ENCODE data around the gene TLN1.

The TLN1 gene, protein sequence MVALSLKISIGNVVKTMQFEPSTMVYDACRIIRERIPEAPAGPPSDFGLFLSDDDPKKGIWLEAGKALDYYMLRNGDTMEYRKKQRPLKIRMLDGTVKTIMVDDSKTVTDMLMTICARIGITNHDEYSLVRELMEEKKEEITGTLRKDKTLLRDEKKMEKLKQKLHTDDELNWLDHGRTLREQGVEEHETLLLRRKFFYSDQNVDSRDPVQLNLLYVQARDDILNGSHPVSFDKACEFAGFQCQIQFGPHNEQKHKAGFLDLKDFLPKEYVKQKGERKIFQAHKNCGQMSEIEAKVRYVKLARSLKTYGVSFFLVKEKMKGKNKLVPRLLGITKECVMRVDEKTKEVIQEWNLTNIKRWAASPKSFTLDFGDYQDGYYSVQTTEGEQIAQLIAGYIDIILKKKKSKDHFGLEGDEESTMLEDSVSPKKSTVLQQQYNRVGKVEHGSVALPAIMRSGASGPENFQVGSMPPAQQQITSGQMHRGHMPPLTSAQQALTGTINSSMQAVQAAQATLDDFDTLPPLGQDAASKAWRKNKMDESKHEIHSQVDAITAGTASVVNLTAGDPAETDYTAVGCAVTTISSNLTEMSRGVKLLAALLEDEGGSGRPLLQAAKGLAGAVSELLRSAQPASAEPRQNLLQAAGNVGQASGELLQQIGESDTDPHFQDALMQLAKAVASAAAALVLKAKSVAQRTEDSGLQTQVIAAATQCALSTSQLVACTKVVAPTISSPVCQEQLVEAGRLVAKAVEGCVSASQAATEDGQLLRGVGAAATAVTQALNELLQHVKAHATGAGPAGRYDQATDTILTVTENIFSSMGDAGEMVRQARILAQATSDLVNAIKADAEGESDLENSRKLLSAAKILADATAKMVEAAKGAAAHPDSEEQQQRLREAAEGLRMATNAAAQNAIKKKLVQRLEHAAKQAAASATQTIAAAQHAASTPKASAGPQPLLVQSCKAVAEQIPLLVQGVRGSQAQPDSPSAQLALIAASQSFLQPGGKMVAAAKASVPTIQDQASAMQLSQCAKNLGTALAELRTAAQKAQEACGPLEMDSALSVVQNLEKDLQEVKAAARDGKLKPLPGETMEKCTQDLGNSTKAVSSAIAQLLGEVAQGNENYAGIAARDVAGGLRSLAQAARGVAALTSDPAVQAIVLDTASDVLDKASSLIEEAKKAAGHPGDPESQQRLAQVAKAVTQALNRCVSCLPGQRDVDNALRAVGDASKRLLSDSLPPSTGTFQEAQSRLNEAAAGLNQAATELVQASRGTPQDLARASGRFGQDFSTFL (N-terminal part only)

GRCh38 chr9:35732185-35732799, at the start of gene TLN1, which contains the start of gene CREB3:
Gene TLN1, minus strand, starts transcription at chr9:35732195. Its CDS starts 6,501 bp downstream, at chr9:35725694.
Gene CREB3, plus strand, starts transcription at chr9:35732666. Its CDS starts 107 bp downstream, at chr9:35732773.
- in situ Hi-C loops (cut with HindIII; ENCODE audit: low sequenced_read_pairs) = no loop called here

GRCh38 chr9:35781066-35781465, 49.1 kb upstream of the TLN1 start:
- in situ Hi-C loops (cut with HindIII; ENCODE audit: low sequenced_read_pairs) = no loop called here

DNA sequence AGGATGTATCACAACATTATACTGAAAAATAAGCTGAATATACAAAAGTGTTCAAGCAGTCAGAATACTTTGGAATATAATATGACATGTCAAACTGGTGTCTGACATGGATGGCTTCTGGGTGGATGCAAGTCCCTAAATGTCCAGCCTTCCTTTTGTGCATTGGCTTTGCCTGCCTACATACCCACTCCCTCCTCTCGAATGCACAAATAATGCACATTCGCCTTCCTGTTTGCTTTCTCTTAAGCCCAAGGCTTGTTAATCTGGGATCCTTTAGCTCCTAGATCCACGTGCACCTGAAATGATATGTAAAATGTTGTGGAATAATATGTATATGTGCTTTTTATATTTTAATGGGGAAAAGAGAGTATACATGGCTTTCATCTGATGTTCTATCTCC, 46.5 kb upstream of the TLN1 start:
- in situ Hi-C loops (cut with HindIII; ENCODE audit: low sequenced_read_pairs) = no loop called here

DNA sequence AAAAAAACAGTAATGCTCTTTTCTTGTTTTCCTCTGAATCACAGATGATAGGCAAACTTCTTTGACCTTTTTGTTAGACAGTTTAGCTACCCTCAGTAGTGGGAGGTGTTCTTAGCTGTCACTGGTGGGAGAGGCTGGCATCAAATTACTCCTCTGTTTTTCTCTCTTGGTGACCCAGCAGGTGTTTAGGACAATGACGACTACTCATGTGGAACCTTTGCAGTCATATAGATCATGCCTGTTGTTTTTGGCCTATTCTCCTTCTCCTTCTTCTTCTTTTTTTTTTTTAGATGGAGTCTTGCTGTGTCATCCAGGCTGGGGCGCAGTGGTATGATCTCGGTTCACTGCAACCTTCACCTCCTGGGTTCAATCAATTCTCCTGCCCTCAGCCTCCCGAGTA, 44.0 kb upstream of the TLN1 start:
- in situ Hi-C loops (cut with HindIII; ENCODE audit: low sequenced_read_pairs) = no loop called here

GRCh38 chr9:35774907-35775635, 43.1 kb upstream of the TLN1 start:
- in situ Hi-C loops (cut with HindIII; ENCODE audit: low sequenced_read_pairs) = no loop called here

- in situ Hi-C loops (cut with HindIII; ENCODE audit: low sequenced_read_pairs) = no loop called here
Measured at GRCh38 chr9:35771943-35772342, 39.9 kb upstream of the TLN1 start.

DNA sequence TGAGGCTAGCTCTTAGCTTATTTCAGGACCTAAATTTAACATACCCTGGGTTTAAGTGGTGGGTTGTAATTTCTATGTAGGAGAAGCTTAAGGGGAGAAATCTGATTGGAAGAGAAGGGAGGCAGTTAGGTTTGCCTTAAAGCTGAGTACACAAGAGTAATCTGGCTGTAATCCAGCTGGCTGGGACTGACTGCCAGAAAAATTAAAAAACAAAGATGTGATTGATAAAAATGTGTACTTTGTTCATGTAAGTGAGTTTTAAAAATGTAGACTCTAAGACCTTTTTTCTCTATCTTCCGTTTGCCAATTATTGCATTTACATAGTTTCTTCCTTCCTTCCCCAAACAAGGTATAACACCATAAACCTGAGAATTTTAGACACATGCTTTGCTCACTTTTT, 39.5 kb upstream of the TLN1 start:
- in situ Hi-C loops (cut with HindIII; ENCODE audit: low sequenced_read_pairs) = no loop called here

DNA sequence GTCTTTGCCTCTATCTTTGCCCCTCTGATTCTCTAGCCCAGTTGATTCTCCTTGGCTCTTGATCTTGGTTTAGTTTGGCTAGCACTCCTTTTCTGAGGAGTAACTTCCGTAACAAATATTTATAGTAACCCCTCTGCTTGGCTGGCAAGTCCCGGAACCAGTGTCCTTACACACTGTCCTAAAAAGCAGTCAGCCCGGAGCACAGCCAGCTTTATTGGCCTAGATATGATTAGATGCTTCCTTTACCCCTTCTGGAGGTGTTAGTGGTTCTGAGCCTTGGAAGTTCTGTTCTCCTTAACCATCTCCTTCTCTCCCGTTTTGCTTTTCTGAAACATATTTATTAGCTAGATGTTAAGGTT, 39.1 kb upstream of the TLN1 start:
- in situ Hi-C loops (cut with HindIII; ENCODE audit: low sequenced_read_pairs) = no loop called here

GRCh38 chr9:35769763-35770162, 37.8 kb upstream of the TLN1 start:
- in situ Hi-C loops (cut with HindIII; ENCODE audit: low sequenced_read_pairs) = no loop called here

- in situ Hi-C loops (cut with HindIII; ENCODE audit: low sequenced_read_pairs) = no loop called here
Measured at GRCh38 chr9:35767458-35767857, 35.5 kb upstream of the TLN1 start.

- in situ Hi-C loops (cut with HindIII; ENCODE audit: low sequenced_read_pairs) = no loop called here
Measured at GRCh38 chr9:35766997-35767396, 35.0 kb upstream of the TLN1 start.

DNA sequence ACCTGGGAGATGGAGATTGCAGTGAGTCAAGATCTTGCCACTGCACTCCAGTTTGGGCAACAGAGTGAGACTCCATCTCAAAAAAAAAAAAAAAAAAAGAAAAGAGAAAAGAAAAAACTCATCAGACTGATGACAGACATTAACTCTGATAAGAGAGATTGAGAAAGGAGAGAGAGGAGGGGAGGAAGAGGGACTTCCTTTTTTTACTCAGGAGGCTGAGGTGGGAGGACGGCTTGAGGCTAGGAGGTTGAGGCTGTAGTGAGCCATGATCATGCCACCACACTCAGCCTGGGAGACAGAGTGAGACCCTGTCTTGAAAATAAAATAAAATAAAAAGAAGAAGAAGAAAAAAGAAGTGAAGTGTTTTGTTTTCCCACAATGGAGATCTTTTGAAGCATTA, 31.8 kb upstream of the TLN1 start:
- in situ Hi-C loops (cut with HindIII; ENCODE audit: low sequenced_read_pairs) = loop anchor here (5.0 kb wide), 1 partner anchor 103 kb away; no protein-coding TSS in a partner anchor

DNA sequence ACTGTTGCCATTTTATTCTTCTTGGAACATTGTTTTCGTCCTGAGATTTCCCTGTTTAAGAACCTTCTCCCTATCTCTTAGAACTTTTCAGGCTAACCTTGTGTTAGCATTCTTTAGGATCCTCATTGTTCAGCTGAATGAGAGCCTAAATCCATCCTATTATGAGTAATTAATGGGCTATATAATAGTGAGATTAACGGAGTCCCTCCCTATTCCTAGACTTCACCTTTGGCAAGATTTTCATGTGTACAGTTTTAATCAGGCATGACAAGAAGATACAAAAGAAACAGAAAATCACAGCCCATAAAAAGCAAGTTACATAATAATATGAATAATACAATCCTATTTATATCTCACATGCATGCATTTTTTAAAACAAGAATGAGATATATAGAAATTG, 31.2 kb upstream of the TLN1 start:
- in situ Hi-C loops (cut with HindIII; ENCODE audit: low sequenced_read_pairs) = loop anchor here (5.0 kb wide), 1 partner anchor 104 kb away; no protein-coding TSS in a partner anchor

DNA sequence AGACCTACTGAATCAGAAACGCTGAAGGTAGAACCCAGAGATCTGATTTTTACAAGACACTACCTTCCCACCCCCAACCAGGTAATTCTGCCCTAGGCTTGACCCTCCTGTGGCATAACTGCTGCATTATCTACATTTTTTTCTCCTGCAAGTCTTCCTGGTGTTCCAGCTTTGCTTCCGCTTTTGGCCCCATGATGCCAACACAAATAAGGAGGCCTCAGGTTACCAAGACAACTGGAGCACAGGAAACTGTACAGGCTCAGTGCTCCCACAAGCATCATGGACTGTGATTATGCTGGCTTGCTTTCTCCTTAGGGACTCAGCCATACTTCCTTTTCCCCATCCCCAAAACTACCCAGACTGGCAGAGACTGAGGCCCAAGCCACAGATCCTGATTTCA, 28.7 kb upstream of the TLN1 start:
- in situ Hi-C loops (cut with HindIII; ENCODE audit: low sequenced_read_pairs) = loop anchor here (5.0 kb wide), 1 partner anchor 107 kb away; no protein-coding TSS in a partner anchor

GRCh38 chr9:35759795-35760194, 27.8 kb upstream of the TLN1 start:
- in situ Hi-C loops (cut with HindIII; ENCODE audit: low sequenced_read_pairs) = loop anchor here (5.0 kb wide), 1 partner anchor 108 kb away; no protein-coding TSS in a partner anchor

DNA sequence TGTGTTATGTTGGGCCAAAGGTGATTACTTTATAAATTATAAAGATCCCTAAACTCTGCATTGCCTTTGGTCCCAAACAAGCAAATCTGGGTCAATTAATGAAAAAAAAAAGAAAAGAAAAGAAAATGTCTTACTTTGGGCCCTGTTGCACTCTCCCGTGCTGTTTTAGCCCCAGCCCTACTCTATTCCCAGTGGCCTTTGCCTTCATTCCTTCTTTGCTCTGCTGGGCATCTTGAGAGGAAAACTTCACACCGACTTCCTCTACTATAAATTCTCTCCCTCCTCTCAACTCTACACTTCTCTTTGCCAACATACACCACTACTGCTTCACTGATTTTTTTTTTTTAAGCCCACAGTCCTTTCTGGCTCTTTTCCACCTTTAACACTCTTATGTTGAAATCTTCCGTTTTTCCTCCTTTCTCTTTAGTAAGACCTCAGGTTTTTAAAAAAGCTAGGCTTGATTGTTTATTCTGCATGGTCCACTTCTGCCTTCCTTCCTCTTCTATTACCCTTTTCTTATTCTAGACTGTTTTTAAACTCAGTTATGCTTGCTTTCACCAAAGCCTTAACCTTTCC, 26.6 kb upstream of the TLN1 start:
- in situ Hi-C loops (cut with HindIII; ENCODE audit: low sequenced_read_pairs) = no loop called here

DNA sequence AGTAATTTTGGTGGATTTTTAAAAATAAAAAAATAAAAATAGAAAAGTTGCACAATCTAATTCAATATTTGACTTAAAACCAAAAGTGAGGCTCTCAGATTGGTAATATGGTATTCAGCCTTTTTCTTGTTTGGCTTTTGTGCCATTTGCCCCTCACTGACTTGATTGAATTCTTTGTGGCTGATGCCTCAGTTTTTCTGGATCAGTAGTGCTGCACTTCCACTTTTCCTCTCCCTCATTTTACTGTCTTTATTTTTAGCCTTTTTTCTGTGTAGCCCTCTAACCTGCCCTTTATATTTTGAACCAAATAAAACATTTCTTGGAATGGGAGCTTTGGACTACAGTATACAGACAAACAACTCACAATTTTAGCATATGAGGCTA, 25.9 kb upstream of the TLN1 start:
- in situ Hi-C loops (cut with HindIII; ENCODE audit: low sequenced_read_pairs) = no loop called here

DNA sequence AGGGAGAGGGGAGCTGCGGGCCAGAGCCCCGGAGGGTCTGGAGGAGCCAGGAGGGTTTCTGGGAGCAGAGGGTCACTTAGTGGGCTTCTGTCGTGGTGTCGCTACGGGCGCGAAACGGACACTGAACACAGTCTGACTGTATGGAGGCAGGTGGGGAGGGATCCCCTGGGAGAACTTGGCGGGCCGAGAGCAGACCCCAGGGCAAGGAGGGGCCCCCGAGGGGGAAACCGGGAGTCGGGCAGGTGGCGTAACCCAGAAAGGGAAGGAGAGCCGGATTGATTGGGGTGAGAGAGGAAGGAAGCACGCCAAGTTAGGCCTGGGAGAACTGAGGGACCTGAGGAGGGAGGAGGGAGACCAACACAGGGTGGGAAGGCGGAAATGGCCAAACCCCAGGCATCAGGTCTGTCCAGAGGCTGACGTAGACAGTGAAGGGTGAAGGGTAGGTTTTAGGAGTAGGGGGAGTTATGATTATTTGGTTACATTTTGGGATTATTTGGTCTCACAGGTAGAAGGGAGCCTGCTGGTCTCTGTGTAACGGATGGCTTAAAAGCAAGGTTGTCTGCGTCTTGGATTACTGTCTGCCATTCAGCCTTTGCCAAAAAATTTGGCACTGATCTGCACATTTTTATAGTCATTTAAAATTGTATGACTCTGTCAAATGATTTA, 25.4 kb upstream of the TLN1 start:
- in situ Hi-C loops (cut with HindIII; ENCODE audit: low sequenced_read_pairs) = no loop called here

All from endothelial cell of hepatic sinusoid (primary cell).